Measurements from ENCODE around the gene ASB15.

DNA sequence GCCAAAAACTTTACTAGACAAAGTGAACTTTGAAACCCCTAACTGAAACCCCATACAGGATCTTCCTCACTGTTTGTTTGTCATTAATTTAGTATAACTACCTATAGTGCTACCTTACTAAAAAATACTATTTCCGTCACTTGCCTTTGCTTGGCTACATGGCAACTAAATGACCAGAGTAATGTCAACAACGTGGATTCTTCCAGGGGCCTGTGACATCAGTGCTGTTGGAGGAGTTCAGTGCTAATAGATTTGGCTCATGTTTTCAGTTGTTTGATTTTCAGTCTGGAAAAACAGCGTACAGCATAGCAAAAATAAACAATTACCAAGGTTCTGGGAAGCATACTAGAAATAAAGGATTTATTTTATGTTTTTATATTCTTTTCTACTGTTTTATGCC is 3.0 kb upstream of the ASB15 start:
- TF ChIP-seq CTCF (IDR thresholded peaks at IDR 0.05) (no peak), POLR2A (IDR thresholded peaks at IDR 0.05) (no peak), EP300 (IDR thresholded peaks at IDR 0.05) (no peak)

Measured in stomach (tissue), 4 donors.